Measurements from ENCODE around the gene RIPK3.

The RIPK3 gene

DNA sequence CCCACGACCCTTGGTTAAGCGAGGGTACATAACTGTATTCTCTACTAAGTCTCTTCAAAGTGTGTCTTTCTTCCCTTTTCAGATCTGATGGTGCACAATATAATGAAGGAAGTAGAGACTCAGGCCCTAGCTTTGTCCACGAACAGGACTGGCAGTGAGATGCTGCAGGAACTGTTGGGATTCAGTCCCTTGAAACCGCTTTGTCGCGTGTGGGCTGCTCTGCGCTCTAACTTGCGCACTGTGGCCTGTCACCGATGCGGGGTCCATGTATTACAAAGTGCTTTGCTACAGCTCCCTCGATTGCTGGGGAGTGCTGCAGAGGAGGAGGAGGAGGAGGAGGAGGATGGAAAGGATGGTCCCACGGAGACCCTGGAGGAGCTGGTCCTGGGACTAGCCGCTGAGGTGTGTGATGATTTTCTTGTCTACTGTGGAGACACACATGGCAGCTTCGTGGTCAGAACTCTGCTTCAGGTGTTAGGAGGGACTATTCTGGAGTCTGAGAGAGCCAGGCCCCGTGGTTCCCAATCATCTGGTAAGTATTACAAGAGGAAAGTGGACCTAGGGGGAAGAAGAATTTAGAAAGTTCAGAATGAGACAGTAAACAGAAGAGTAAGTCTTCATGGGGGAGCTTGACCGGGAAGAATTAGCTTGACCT is 39.3 kb downstream of the RIPK3 start:
- DNase-seq (no peak), ATAC-seq (no peak)

DNA sequence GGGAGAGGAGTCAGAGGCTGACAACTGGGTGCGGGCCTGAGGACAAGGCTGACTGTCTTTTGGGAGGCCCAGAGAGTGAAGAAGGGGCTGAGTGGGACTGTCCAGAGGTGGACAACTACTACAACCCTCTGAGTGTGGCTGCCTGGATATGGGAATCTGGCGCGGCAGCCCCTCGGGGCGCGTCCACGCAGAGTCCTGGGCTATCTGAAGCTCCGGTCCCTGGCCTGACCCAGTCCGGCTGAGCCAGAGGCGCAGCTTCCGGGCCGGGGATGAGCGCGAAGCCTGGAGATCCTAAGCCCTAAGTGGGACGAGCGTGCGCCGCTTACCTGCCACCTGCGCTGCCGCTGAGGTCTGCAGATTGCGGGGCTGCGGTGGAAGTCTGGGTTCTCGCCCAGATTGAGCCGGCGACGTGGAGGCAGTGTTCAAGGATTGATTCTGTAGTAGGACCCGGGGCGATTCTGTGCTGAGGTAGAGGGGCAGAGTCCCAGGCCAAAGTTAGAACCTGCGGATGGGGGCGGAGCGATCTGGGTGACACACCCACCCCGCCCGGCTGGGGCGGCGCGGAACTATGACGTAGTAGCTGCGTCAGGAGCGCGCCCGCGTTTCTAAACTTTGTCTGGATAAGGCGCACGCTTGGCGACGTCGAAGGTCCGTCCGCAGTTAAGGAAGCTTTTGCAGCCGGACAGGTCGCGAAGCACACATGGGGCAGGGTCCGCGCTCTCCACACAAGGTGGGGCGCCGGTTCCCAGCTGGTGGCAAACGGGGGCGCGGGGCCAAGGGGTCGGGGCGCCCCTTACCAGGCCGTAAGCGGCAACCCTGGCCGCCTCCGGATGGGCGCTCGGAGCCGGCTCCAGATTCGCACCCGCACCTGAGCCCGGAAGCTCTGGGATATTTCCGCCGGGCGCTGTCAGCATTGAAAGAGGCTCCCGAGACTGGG is 40.3 kb downstream of the RIPK3 start, which contains the start of the genes DHRS1 and NOP9:
TSS of gene DHRS1 (minus strand) at position 526 of the 937 bp plus-strand sequence. CDS start 674 bp downstream, outside the sequence.
TSS of gene NOP9 (plus strand) at position 596 of the 937 bp plus-strand sequence. CDS start at position 701, 105 bp downstream.
- DNase-seq, result peak; percentile 96
- peak; percentile 78 for ATAC-seq

DNA sequence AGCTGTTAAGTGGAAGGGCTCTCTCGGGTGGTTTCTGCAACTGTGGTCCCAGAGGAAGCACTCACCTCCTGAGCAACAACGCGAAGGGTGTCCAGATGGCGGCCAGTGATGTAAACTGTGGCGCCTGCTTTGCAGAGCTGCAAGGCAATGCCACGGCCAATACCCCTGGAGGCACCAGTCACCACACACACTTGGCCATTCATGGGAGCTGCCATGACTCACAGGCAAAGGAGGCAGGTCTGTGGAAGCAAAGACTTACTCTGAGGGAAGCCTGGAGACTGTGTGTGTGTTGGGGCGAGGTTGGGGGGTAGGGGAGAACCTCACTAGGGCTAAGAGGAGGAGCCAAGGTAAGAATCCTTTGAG is 40.9 kb downstream of the RIPK3 start:
- DNase-seq (no peak), ATAC-seq (no peak)

DNA sequence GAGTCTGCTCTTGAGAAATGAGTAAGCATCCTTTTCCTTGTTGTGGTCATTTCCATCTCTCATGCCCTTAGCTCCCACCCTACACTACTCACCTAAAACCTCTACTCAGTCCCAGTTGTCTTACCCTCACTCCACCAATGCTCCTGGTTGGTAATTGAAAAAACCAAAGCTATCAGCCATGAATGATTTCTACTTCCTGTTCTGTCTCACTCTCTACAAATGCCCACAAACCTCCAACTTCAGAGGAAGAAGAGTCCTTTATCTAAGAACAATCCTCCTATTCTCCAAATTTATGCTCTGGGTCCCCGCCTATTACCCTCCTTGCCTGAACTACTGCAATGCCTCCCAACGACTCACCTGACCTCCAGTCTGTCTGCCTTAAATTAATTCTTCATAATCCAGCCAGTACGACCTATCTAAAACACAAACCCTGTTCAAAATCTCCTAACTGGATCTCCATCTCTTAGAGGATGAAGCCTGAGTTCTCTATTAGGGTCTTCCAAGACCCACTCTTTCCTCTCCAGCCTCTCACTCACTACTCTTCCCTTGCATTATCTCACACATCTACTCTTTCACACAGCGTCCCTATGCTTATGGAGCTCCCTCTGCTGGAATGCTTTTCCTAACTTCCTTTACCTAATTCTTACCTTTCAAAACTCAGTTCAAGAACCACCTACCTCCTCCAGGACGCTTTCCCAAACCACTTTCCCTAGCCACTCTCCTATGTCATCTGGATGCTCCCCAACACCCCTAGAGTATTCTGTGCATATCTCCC is 42.4 kb downstream of the RIPK3 start:
- DNase-seq, result no peak
- peak; percentile 19 for ATAC-seq

DNA sequence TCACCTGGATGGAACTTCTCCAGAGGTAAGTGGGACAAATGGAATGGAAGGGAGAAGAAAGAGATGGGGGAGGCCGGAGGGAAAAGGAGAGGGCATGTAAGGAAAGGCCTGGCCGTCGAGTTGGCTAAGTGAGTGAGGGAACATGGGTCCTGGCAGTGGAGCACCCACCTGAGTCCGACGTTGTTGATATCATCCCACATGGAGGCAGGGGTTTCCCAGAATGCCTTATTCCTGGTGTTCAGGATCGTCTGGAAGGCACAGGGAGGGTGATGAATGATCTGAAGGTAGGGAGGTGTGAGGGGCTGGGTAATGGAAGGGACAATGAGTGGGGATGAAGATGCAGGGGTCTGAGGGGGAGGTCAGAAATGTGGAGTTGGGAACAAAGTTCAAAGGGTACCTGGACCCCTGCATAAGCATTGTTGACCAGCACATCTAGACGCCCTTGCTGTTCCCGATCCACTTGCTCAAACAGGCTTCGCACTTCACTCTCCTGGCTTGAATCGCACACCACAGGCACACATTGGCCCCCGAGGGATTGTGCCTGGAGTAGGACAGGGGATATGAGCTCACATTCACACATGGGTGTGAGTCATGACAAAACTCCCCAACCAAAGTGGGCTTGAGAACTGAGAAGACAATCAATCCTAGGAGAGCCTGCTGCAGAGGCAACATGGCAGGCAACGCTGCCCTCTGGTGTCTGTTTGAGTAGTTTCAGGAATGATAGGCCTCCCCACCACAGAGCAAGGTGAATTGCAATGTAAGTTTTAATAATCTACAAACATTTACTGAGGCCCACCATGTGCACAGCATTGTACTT is 43.2 kb downstream of the RIPK3 start:
- ATAC-seq, result peak; percentile 87

DNA sequence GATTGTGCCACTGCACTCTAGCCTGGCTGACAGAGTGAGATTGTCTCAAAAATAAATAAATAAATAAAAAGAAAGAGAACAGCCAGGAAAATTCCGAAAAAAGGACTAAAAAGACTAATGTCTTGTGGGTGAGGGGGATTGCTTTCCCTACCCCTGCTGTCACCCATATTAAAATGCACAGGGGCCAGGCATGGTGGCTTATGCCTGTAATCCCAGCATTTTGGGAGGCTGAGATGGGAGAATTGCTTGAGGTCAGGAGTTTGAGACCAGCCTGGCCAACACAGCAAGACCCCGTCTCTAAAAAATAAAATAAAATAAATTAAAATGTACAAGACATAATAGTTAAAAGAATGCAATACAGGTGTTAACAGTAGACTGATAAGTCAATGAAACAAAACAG is 46.3 kb downstream of the RIPK3 start:
- no peak for DNase-seq
- ATAC-seq, result no peak

More for the DNA sequence above, 43.2 kb downstream of the RIPK3 start:
- DNase-seq, result peak; percentile 78

DNA sequence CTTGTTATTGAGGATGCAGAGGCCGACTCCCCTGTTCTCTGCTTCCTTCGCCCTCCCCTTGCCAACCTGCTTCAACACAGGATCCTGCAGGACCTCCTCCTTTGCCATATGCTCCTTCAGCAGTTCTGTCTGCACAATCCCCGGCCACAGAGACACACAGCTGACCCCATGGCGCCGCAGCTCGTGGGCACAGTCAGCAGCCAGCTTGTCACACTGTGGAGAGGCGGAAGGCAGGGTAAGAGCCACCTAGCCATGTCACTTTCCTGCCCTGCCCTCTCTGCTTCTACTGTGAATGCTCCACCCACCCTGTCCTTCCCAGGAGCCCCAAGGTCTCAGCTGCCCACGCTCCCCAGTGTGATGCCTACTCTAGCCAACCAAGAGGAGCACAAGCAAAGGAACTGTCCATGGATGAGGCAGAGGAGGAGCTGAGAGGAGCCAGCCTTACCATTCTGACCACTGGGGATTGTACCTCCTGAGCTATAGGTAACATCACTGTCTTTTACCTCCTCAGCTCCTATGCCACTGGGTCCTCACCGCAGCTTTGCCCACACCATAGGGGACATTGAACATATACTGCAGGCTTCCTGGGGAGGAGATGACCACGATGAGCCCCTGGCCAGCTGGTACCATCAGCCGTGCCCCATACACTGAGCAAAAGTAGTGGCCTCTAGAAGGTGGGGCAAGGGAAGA is 47.5 kb downstream of the RIPK3 start:
- no peak for ATAC-seq
- DNase-seq, result no peak

DNA sequence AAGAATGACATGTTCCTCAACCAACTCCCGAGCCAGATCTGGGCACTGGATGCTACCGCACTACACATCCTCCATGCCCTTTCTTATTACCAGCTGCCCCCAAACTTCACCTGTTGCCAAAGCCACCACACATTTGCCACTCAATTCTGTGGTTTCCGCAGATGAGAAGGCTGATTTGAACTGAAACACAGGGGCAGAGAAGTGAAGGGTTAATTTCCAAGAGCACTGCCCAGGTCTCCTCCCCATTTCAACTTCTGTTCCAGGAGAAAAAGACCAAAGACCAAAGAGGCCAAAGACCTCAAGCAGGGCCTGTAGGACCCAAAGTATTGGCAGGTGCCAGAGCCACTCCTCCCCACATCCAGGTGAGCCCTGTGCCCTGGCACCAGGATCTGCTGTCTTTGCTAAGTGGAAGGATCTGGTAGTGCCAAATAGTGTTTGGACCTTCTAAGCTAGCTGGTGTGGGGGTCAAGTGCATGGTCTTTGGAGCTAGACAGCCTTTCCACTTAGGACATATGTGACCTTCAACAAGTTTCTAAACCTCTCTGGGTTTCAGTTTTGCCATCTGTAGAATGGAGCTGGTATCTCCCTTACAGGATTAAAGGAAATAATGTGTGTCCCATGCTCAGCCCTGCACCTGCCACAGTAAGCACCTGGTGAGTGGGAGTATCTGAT is 48.2 kb downstream of the RIPK3 start:
- ATAC-seq (no peak), DNase-seq (no peak)

DNA sequence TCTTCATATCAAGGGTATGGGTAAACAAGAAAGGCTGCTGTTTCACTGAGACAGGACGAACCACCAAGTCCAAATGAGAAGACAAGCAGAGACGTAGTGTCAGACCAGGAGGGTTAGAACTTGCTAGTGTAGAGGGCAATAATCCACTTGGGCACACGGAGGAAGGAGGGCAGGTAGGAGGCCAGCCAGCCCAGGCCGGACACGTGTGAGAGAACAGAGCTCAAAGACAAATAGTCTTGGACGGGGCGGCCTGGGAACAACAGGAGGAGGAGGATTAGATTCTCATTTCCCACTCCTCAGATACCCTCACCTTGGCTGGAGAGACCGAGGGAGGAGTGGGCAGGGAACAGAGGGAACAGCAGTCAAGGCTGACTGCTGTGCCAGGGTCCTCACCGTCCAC is 49.0 kb downstream of the RIPK3 start:
- no peak for ATAC-seq
- no peak for DNase-seq

DNA sequence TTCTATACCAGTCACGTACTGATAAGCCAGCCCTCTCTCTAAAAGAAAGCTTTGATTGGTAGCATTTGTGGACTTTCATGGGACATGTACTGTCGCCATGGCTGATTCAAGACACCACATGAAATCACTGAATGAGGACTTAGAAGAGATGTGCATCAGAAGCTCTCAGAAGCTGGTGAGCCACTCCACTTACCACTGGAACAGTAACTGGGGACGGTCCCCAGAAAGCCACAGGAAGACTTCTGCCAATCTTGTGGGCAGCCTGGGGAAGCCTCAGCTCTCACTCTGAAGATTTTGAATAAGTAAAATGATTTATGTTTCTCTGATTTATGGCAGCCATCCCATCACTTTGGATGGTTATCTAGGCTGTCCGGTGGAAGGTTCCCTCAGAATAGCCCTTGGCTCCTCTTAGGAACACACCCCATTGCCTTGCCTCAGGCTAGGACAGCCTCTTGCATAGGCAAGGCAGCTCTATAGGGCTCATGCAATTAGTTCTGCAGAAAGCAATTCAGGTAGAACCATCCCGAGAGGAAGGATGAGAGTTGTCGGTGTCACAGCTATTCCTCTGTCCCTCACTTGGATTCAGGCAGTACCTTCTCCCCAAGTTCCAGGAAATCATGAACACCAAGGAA is 50.0 kb downstream of the RIPK3 start:
- ATAC-seq, result peak; percentile 99

DNA sequence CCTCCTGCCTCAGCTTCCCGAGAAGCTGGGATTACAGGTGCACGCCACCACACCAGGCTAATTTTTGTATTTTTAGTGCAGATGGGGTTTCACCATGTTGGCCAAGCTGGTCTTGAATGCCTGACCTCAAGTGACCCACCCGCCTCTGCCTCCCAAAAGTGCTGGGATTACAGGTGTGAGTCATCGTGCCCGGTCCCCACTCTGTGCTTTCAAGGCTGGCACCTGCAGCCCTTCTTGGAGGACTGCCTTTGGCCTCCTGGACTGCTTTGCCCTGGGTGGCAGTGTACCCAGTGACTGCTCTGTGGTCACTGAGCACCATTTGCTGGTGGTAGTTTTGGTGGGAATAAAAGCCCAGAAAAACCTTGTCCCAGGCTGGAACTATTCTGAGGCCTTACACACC is 52.8 kb downstream of the RIPK3 start:
- ATAC-seq, result no peak
- no peak for DNase-seq

More for the DNA sequence above, 50.0 kb downstream of the RIPK3 start:
- DNase-seq, result peak; percentile 73

Data from stimulated activated naive CD8-positive, alpha-beta T cell treated with anti-CD3 and anti-CD28 coated beads, Interleukin-15, Interleukin-2, amounts not matched to agents 100 U/mL and 50 U/mL, for 24 hours (primary cell).